ENCODE measurements around the gene PMM2.
"Not testable (repeated sequence)": the region's sequence is repeated elsewhere in the genome, so short reads cannot be mapped to it uniquely, and the experiment has no call there.

The PMM2 gene

GRCh38 chr16:8869212-8869987 lies 71.8 kb downstream of the PMM2 start:
- Mint-ChIP-seq H3K9me3 (no peaks in the 10 kb centered on the region), H3K36me3 (ENCODE audit: low read depth) (peaks cover 18% of the 10 kb centered on the region), H3K27me3 (no peaks in the 10 kb centered on the region), H3K4me3 (peak overlapping the region; percentile 86), H3K27ac (peak overlapping the region; percentile 94), H3K4me1 (ENCODE audit: low read depth) (peaks cover 46% of the 10 kb centered on the region)
- peak; percentile 33 for DNase-seq

GRCh38 chr16:8869988-8870241 lies 72.3 kb downstream of the PMM2 start:
- not testable (repeated sequence) for H3K9me3 Mint-ChIP-seq, H3K4me3 Mint-ChIP-seq, H3K27me3 Mint-ChIP-seq, DNase-seq
- peak overlapping the region; percentile 33 for H3K27ac Mint-ChIP-seq
- H3K4me1 Mint-ChIP-seq (ENCODE audit: low read depth), result peaks cover 48% of the 10 kb centered on the region
- H3K36me3 Mint-ChIP-seq (ENCODE audit: low read depth), result peaks cover 18% of the 10 kb centered on the region

- Mint-ChIP-seq H3K36me3 (ENCODE audit: low read depth) (peaks cover 13% of the 10 kb centered on the region), H3K4me3 (no peak overlapping the region), H3K27me3 (no peaks in the 10 kb centered on the region), H3K27ac (no peak overlapping the region), H3K9me3 (no peaks in the 10 kb centered on the region), H3K4me1 (ENCODE audit: low read depth) (peaks cover 35% of the 10 kb centered on the region)
- no peak for DNase-seq
Observed at GRCh38 chr16:8872071-8872470, 74.4 kb downstream of the PMM2 start.

GRCh38 chr16:8872967-8873865 lies 75.6 kb downstream of the PMM2 start:
- Mint-ChIP-seq H3K27me3 (no peaks in the 10 kb centered on the region), H3K9me3 (no peaks in the 10 kb centered on the region), H3K4me1 (ENCODE audit: low read depth) (peaks cover 27% of the 10 kb centered on the region), H3K4me3 (no peak overlapping the region), H3K36me3 (ENCODE audit: low read depth) (peaks cover 2% of the 10 kb centered on the region), H3K27ac (no peak overlapping the region)
- DNase-seq, result no peak

GRCh38 chr16:8873866-8874195 lies 76.2 kb downstream of the PMM2 start:
- peaks cover 31% of the 10 kb centered on the region for H3K4me1 Mint-ChIP-seq (ENCODE audit: low read depth)
- not testable (repeated sequence) for H3K27ac Mint-ChIP-seq; H3K9me3 Mint-ChIP-seq; H3K36me3 Mint-ChIP-seq (ENCODE audit: low read depth); H3K27me3 Mint-ChIP-seq; H3K4me3 Mint-ChIP-seq; DNase-seq

- H3K36me3 Mint-ChIP-seq (ENCODE audit: low read depth), result no peaks in the 10 kb centered on the region
- peaks cover 28% of the 10 kb centered on the region for H3K4me1 Mint-ChIP-seq (ENCODE audit: low read depth)
- no peak for DNase-seq
- H3K4me3 Mint-ChIP-seq, result no peak overlapping the region
- H3K27me3 Mint-ChIP-seq, result no peaks in the 10 kb centered on the region
- H3K9me3 Mint-ChIP-seq, result no peaks in the 10 kb centered on the region
- peak overlapping the region; percentile 2 for H3K27ac Mint-ChIP-seq
Observed at GRCh38 chr16:8874388-8874787, 76.7 kb downstream of the PMM2 start.

GRCh38 chr16:8875317-8875716 lies 77.7 kb downstream of the PMM2 start:
- H3K27me3 Mint-ChIP-seq; H3K9me3 Mint-ChIP-seq; H3K36me3 Mint-ChIP-seq (ENCODE audit: low read depth); DNase-seq; H3K4me3 Mint-ChIP-seq; H3K27ac Mint-ChIP-seq: not testable (repeated sequence)
- H3K4me1 Mint-ChIP-seq (ENCODE audit: low read depth), result peaks cover 24% of the 10 kb centered on the region

- H3K36me3 Mint-ChIP-seq (ENCODE audit: low read depth), result no peaks in the 10 kb centered on the region
- no peak for DNase-seq
- H3K4me1 Mint-ChIP-seq (ENCODE audit: low read depth), result peaks cover 16% of the 10 kb centered on the region
- no peaks in the 10 kb centered on the region for H3K9me3 Mint-ChIP-seq
- no peak overlapping the region for H3K27ac Mint-ChIP-seq
- no peak overlapping the region for H3K4me3 Mint-ChIP-seq
- no peaks in the 10 kb centered on the region for H3K27me3 Mint-ChIP-seq
Observed at GRCh38 chr16:8877894-8878522, 80.4 kb downstream of the PMM2 start.

GRCh38 chr16:8878523-8878911 lies 80.9 kb downstream of the PMM2 start:
- H3K9me3 Mint-ChIP-seq, result no peaks in the 10 kb centered on the region
- H3K36me3 Mint-ChIP-seq (ENCODE audit: low read depth), result no peaks in the 10 kb centered on the region
- no peak overlapping the region for H3K4me3 Mint-ChIP-seq
- no peak for DNase-seq
- no peak overlapping the region for H3K27ac Mint-ChIP-seq
- H3K27me3 Mint-ChIP-seq, result no peaks in the 10 kb centered on the region
- peaks cover 16% of the 10 kb centered on the region for H3K4me1 Mint-ChIP-seq (ENCODE audit: low read depth)

GRCh38 chr16:8880839-8881510 lies 83.3 kb downstream of the PMM2 start:
- Mint-ChIP-seq H3K27me3 (peaks cover 7% of the 10 kb centered on the region), H3K4me1 (ENCODE audit: low read depth) (peaks cover 18% of the 10 kb centered on the region), H3K27ac (no peak overlapping the region)

GRCh38 chr16:8882041-8882617 lies 84.5 kb downstream of the PMM2 start, which contains the start of gene LITAFD:
Gene LITAFD, plus strand, starts transcription at chr16:8882351. Its CDS starts 2,005 bp downstream, at chr16:8884356.
- no peaks in the 10 kb centered on the region for H3K9me3 Mint-ChIP-seq
- peaks cover 23% of the 10 kb centered on the region for H3K4me1 Mint-ChIP-seq (ENCODE audit: low read depth)
- H3K27me3 Mint-ChIP-seq, result peaks cover 8% of the 10 kb centered on the region
- DNase-seq, result no peak
- H3K4me3 Mint-ChIP-seq, result no peak within 1 kb of the TSS
- H3K36me3 Mint-ChIP-seq (ENCODE audit: low read depth), result peaks cover under 1% of the 10 kb centered on the region
- peak within 1 kb of the TSS; percentile 5 for H3K27ac Mint-ChIP-seq

More at GRCh38 chr16:8880839-8881510, 83.3 kb downstream of the PMM2 start:
- Mint-ChIP-seq H3K9me3 (no peaks in the 10 kb centered on the region), H3K36me3 (ENCODE audit: low read depth) (no peaks in the 10 kb centered on the region), H3K4me3 (no peak overlapping the region)
- DNase-seq, result no peak

- Mint-ChIP-seq H3K36me3 (ENCODE audit: low read depth) (peaks cover 6% of the 10 kb centered on the region), H3K4me3 (no peak overlapping the region)
Observed at GRCh38 chr16:8882725-8883377, 85.2 kb downstream of the PMM2 start.

GRCh38 chr16:8885674-8886592 lies 88.3 kb downstream of the PMM2 start:
- DNase-seq, result no peak
- Mint-ChIP-seq H3K9me3 (no peaks in the 10 kb centered on the region), H3K4me3 (no peak overlapping the region), H3K36me3 (ENCODE audit: low read depth) (peaks cover 27% of the 10 kb centered on the region), H3K27ac (peak overlapping the region; percentile 71), H3K4me1 (ENCODE audit: low read depth) (peaks cover 15% of the 10 kb centered on the region), H3K27me3 (peaks cover 8% of the 10 kb centered on the region)

More at GRCh38 chr16:8882725-8883377, 85.2 kb downstream of the PMM2 start:
- Mint-ChIP-seq H3K4me1 (ENCODE audit: low read depth) (peaks cover 23% of the 10 kb centered on the region), H3K27me3 (peaks cover 8% of the 10 kb centered on the region), H3K9me3 (no peaks in the 10 kb centered on the region), H3K27ac (no peak overlapping the region)
- DNase-seq, result no peak

Data from activated T-cell treated with anti-CD3 and anti-CD28 coated beads, Interleukin-2, amount 50 U/mL, for 24 hours (primary cell).